Loucy (cell line): ENCODE results near the gene ATOH1.

Source experiments
- H2AFZ ChIP-seq: fragments of 200-600 bp; sonication (generic); 2 replicates; pipeline ENCODE4 v1.6.0; 2016; ENCODE audit warnings: antibody characterized with exemption, mild to moderate bottlenecking, low read length, moderate library complexity
- H3F3A ChIP-seq: fragments of 200-600 bp; 2 replicates; pipeline ENCODE4 v1.6.0; 2016; ENCODE audit warnings: antibody characterized with exemption, low read depth, mild to moderate bottlenecking
- H3K27me3 ChIP-seq: fragments of 200-600 bp; sonication (generic); 2 replicates; pipeline ENCODE4 v1.6.1; 2014; ENCODE audit warnings: low read length, mild to moderate bottlenecking; ENCODE audit not compliant: insufficient read depth, poor library complexity, severe bottlenecking
- H3K36me3 ChIP-seq: fragments of 200-600 bp; sonication (generic); 2 replicates; pipeline ENCODE4 v1.6.1; 2016; ENCODE audit warnings: low read length; ENCODE audit not compliant: insufficient read depth
- H3K4me1 ChIP-seq: fragments of 200-600 bp; sonication (generic); 2 replicates; pipeline ENCODE4 v1.5.1; 2014; ENCODE audit warnings: low read length, mild to moderate bottlenecking; ENCODE audit not compliant: insufficient read depth, poor library complexity, severe bottlenecking
- H3K4me2 ChIP-seq: fragments of 200-600 bp; sonication (generic); 2 replicates; pipeline ENCODE4 v1.6.0; 2014; ENCODE audit warnings: antibody characterized with exemption, low read length, low read depth, mild to moderate bottlenecking; ENCODE audit not compliant: poor library complexity, severe bottlenecking
- H3K4me3 ChIP-seq: fragments of 200-600 bp; sonication (generic); 2 replicates; pipeline ENCODE4 v1.5.1; 2014; ENCODE audit warnings: low read length, mild to moderate bottlenecking, mixed read lengths; ENCODE audit not compliant: poor library complexity, severe bottlenecking
- H3K79me2 ChIP-seq: fragments of 200-600 bp; sonication (generic); 2 replicates; pipeline ENCODE4 v1.6.1; 2014; ENCODE audit warnings: low read length; ENCODE audit not compliant: insufficient read depth
- H3K9ac ChIP-seq: fragments of 200-600 bp; sonication (generic); 2 replicates; pipeline ENCODE4 v1.6.0; 2014; ENCODE audit warnings: mild to moderate bottlenecking, low read depth, low read length, moderate library complexity; ENCODE audit not compliant: poor library complexity, severe bottlenecking
- H3K9me2 ChIP-seq: fragments of 200-600 bp; sonication (generic); replicated peaks from 2 replicates; pipeline ENCODE4 v1.6.1; 2016; ENCODE audit warnings: low read depth, low read length, mixed read lengths
- H3K9me3 ChIP-seq: fragments of 200-600 bp; sonication (generic); 2 replicates; pipeline ENCODE4 v1.6.1; 2014; ENCODE audit warnings: mild to moderate bottlenecking, antibody characterized with exemption, low read length, low read depth; ENCODE audit not compliant: insufficient read depth
- H4K20me1 ChIP-seq: fragments of 200-600 bp; sonication (generic); 2 replicates; pipeline ENCODE4 v1.6.0; 2014; ENCODE audit warnings: antibody characterized with exemption, low read length, mild to moderate bottlenecking; ENCODE audit not compliant: insufficient read depth, poor library complexity, severe bottlenecking
- EZH2phosphoT487 ChIP-seq: fragments of 200-600 bp; IDR thresholded peaks from 2 replicates; pipeline ENCODE4 v1.6.1; 2018; ENCODE audit warnings: antibody characterized with exemption, mild to moderate bottlenecking, moderate library complexity, borderline replicate concordance
- TF ChIP-seq, protein P1 (sequence below): fragments of 200-600 bp; sonication (generic); conservative IDR thresholded peaks from 2 replicates; pipeline ENCODE4 v1.5.1; 2014; ENCODE audit warnings: mild to moderate bottlenecking, antibody characterized with exemption, low read length

ATOH1 gene

DNA sequence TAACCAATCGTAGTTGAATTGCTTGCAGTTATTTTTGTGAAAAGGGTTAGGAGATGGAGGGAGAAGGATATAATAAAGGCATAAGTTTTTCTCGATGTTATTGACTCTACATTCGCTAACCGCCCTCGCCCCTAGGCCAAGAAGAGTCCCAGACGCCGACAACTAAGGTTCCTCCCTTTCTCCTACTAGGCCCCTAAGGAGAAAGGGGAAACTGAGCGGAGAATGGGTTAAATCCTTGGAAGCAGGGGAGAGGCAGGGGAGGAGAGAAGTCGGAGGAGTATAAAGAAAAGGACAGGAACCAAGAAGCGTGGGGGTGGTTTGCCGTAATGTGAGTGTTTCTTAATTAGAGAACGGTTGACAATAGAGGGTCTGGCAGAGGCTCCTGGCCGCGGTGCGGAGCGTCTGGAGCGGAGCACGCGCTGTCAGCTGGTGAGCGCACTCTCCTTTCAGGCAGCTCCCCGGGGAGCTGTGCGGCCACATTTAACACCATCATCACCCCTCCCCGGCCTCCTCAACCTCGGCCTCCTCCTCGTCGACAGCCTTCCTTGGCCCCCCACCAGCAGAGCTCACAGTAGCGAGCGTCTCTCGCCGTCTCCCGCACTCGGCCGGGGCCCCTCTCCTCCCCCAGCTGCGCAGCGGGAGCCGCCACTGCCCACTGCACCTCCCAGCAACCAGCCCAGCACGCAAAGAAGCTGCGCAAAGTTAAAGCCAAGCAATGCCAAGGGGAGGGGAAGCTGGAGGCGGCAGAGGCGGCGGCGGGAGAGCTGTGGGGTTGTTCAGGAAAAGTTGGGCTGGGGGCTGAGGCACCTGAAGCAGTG, 5.9 kb downstream of the ATOH1 start:
- H2AFZ ChIP-seq: no peak overlapping the region
- no peak overlapping the region for H3K9ac ChIP-seq
- H4K20me1 ChIP-seq: no peaks in the 10 kb centered on the region
- H3K4me2 ChIP-seq: no peak overlapping the region
- no peak overlapping the region for H3K4me3 ChIP-seq
- no peaks in the 10 kb centered on the region for H3K4me1 ChIP-seq
- no peaks in the 10 kb centered on the region for H3K9me2 ChIP-seq
- H3F3A ChIP-seq: no peaks in the 10 kb centered on the region
- TF ChIP-seq, protein P1, sequence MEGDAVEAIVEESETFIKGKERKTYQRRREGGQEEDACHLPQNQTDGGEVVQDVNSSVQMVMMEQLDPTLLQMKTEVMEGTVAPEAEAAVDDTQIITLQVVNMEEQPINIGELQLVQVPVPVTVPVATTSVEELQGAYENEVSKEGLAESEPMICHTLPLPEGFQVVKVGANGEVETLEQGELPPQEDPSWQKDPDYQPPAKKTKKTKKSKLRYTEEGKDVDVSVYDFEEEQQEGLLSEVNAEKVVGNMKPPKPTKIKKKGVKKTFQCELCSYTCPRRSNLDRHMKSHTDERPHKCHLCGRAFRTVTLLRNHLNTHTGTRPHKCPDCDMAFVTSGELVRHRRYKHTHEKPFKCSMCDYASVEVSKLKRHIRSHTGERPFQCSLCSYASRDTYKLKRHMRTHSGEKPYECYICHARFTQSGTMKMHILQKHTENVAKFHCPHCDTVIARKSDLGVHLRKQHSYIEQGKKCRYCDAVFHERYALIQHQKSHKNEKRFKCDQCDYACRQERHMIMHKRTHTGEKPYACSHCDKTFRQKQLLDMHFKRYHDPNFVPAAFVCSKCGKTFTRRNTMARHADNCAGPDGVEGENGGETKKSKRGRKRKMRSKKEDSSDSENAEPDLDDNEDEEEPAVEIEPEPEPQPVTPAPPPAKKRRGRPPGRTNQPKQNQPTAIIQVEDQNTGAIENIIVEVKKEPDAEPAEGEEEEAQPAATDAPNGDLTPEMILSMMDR: no peak
- TF ChIP-seq EZH2phosphoT487: no peak
- H3K36me3 ChIP-seq: no peaks in the 10 kb centered on the region
- no peaks in the 10 kb centered on the region for H3K27me3 ChIP-seq
- no peaks in the 10 kb centered on the region for H3K79me2 ChIP-seq
- no peaks in the 10 kb centered on the region for H3K9me3 ChIP-seq

DNA sequence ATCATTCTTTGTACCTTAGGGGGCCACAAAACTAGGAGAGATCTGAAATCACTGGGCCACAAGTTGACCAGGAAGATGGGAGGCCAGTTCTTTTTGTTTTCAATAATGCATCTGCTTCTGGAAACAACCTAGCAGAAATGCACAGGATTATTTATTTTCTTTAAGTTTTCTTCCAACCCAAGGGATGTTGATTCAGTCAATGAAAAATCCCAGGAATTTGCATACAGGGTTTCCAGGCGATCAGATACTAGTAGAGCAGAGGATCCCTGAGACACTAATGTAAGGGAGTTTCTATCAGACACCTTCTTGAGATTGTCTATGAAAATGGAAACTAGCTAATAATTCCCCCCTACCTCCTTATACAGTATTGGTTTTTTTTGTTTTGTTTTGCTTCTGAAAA, 7.4 kb downstream of the ATOH1 start:
- no peaks in the 10 kb centered on the region for H3K36me3 ChIP-seq
- H2AFZ ChIP-seq: no peak overlapping the region
- no peak for TF ChIP-seq EZH2phosphoT487
- TF ChIP-seq, protein P1: no peak
- H3K27me3 ChIP-seq: no peaks in the 10 kb centered on the region
- no peaks in the 10 kb centered on the region for H3K9me3 ChIP-seq
- no peaks in the 10 kb centered on the region for H3F3A ChIP-seq
- H3K9ac ChIP-seq: no peak overlapping the region
- no peaks in the 10 kb centered on the region for H3K9me2 ChIP-seq
- H4K20me1 ChIP-seq: no peaks in the 10 kb centered on the region
- no peak overlapping the region for H3K4me3 ChIP-seq
- H3K79me2 ChIP-seq: no peaks in the 10 kb centered on the region
- no peaks in the 10 kb centered on the region for H3K4me1 ChIP-seq
- no peak overlapping the region for H3K4me2 ChIP-seq

DNA sequence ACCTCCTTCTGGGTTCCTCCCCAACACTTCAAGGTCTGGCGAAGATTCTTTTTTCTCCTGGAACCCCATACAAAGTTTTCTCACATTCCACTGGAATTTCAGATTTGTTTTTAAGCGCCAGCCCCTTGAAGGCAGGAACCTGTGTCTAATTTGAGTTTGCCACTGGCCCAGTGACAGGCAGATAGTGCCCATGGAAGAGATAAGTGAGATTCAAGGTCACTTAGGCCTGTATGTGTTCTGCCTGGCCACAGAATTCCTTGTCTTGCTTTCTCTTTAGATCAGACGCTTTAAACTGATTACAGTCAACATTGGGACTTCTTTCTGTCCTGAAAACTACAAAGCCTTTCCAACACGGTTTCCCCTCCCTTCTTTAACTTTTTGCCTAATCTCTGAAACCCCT, 11.2 kb downstream of the ATOH1 start:
- no peaks in the 10 kb centered on the region for H4K20me1 ChIP-seq
- no peaks in the 10 kb centered on the region for H3K9me2 ChIP-seq
- H3K27me3 ChIP-seq: no peaks in the 10 kb centered on the region
- no peak overlapping the region for H3K4me2 ChIP-seq
- no peaks in the 10 kb centered on the region for H3K79me2 ChIP-seq
- no peaks in the 10 kb centered on the region for H3K4me1 ChIP-seq
- H2AFZ ChIP-seq: no peak overlapping the region
- H3K9ac ChIP-seq: no peak overlapping the region
- H3K36me3 ChIP-seq: no peaks in the 10 kb centered on the region
- no peaks in the 10 kb centered on the region for H3F3A ChIP-seq
- no peak overlapping the region for H3K4me3 ChIP-seq
- TF ChIP-seq EZH2phosphoT487: no peak
- TF ChIP-seq, protein P1: no peak
- H3K9me3 ChIP-seq: no peaks in the 10 kb centered on the region
